Measurements from ENCODE around the gene RGL1. TPM values are rescaled to one million over a fixed set of nuclear protein-coding genes. Genes with fewer than 3 reads are reported as not detected.

Gene RGL1
- total RNA-seq, 4 donors from 2014 or later: 10.6 to 13.8 (median 11.3) TPM

DNA sequence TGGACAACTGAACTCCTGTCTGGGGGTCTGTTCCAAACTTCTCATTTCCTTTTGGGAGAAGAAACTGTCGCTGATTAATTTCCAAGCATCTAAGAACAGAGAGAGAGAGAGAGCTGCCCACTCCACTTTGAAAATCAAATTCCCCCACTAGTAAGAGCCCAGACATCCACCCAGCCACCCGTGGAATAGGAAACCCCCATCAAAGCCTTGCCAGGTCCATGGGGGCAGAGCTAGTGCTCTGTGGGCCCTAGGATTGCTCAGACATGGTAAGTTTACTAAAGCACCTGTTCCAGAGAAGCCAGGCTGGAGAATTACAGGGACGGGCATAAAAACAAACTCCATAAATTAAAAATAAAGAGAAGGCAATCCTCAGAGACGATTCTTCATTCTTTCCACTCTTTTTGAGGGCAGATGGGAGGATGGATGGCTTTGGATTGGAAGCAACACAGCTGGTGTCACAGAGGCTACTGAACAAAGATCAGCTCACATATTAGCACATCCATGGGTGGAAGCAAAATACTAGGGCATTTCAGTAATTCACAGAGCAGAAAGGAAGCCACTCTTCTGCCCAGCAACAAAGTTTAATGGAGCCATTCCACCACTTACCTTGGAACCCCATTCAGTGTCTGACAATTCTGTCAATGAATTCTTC is 128.7 kb downstream of the RGL1 start:
- Histone ChIP-seq H3K36me3 (no peaks in the 10 kb centered on the region), H3K27me3 (no peaks in the 10 kb centered on the region), H3K4me1 (peaks cover 11% of the 10 kb centered on the region), H3K9me3 (no peaks in the 10 kb centered on the region), H3K27ac (no peak overlapping the region), H3K4me3 (no peak overlapping the region)
- TF ChIP-seq POLR2AphosphoS5 (IDR thresholded peaks at IDR 0.05): no peak
- no peak for TF ChIP-seq POLR2A (IDR thresholded peaks at IDR 0.05)
- TF ChIP-seq EP300 (IDR thresholded peaks at IDR 0.05): no peak
- TF ChIP-seq, protein P1, sequence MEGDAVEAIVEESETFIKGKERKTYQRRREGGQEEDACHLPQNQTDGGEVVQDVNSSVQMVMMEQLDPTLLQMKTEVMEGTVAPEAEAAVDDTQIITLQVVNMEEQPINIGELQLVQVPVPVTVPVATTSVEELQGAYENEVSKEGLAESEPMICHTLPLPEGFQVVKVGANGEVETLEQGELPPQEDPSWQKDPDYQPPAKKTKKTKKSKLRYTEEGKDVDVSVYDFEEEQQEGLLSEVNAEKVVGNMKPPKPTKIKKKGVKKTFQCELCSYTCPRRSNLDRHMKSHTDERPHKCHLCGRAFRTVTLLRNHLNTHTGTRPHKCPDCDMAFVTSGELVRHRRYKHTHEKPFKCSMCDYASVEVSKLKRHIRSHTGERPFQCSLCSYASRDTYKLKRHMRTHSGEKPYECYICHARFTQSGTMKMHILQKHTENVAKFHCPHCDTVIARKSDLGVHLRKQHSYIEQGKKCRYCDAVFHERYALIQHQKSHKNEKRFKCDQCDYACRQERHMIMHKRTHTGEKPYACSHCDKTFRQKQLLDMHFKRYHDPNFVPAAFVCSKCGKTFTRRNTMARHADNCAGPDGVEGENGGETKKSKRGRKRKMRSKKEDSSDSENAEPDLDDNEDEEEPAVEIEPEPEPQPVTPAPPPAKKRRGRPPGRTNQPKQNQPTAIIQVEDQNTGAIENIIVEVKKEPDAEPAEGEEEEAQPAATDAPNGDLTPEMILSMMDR (IDR thresholded peaks at IDR 0.05): no peak
- 73% methylated on average over 4 of the region's 4 CpGs for WGBS
- no peak for DNase-seq (ENCODE audit: low spot score in 2 of 2)

DNA sequence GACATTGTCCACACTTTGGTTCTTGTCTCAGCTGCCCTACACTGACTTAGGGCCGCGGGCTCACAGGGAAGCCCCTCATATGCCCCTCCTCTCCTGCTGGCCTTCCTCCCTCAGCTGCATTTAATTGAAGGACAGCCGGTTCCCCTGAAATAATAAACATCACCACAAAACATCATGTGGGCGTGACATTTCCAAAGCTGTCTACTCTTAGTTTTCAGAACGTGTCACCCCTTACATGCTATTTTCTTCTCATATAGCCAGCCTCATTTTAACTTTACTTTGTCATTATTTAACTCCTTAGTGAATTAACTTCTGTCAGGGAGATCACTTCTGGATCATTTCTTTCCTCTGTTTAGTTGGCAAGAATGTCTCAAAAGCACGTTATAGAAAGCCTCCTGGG is 129.4 kb downstream of the RGL1 start:
- Histone ChIP-seq H3K4me1 (peaks cover 11% of the 10 kb centered on the region), H3K36me3 (no peaks in the 10 kb centered on the region), H3K27ac (no peak overlapping the region), H3K27me3 (no peaks in the 10 kb centered on the region), H3K9me3 (no peaks in the 10 kb centered on the region), H3K4me3 (no peak overlapping the region)
- no peak for TF ChIP-seq POLR2AphosphoS5 (IDR thresholded peaks at IDR 0.05)
- TF ChIP-seq EP300 (IDR thresholded peaks at IDR 0.05): no peak
- no peak for TF ChIP-seq POLR2A (IDR thresholded peaks at IDR 0.05)
- TF ChIP-seq, protein P1 (IDR thresholded peaks at IDR 0.05): no peak
- WGBS: 68% methylated on average over 6 of the region's 6 CpGs
- DNase-seq (ENCODE audit: low spot score in 2 of 2): no peak

DNA sequence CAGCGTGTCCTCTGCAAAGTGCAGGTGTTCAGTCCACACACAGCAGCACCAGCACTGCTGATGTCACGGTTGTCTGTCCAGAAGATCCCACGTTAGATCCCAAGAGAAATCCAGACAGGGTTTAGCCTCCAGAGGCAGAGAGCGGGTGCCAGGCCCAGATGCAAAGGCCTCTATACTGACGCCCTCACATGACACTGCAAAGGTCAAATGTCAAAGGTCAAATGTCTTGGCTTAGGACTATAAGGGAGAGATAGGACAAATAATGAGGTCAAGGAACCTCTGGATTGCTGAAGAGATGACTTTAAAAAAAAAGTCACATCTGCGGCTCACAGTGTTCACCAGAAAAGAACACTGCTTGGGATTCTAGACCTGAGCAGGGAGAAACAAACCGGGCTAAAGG is 131.1 kb downstream of the RGL1 start:
- Histone ChIP-seq H3K27ac (no peak overlapping the region), H3K36me3 (no peaks in the 10 kb centered on the region), H3K4me3 (no peak overlapping the region), H3K4me1 (peaks cover 11% of the 10 kb centered on the region), H3K27me3 (no peaks in the 10 kb centered on the region), H3K9me3 (no peaks in the 10 kb centered on the region)
- WGBS: 94% methylated on average over 7 of the region's 7 CpGs
- no peak for DNase-seq (ENCODE audit: low spot score in 2 of 2)
- TF ChIP-seq EP300 (IDR thresholded peaks at IDR 0.05): no peak
- TF ChIP-seq, protein P1 (IDR thresholded peaks at IDR 0.05): no peak
- no peak for TF ChIP-seq POLR2AphosphoS5 (IDR thresholded peaks at IDR 0.05)
- TF ChIP-seq POLR2A (IDR thresholded peaks at IDR 0.05): no peak

DNA sequence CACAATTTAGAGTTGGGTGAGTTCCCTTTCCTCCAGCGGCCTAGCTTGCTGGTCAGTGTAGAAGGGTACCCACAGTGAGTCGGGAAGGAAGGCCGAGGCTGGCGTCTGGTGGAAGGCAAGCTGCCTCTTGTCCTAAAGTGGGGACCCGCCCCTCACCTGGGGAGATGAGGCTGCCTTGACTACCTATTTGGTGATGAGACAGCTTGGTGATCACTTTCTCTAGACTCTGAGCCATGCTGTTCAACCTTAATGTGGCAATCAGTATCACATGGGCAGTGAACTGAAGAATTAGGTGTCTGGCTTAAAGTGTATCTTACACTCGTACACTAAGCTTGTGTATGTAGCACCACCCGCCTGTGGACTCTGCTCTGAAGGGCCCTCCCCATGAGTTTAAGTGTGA is 131.9 kb downstream of the RGL1 start:
- Histone ChIP-seq H3K9me3 (no peaks in the 10 kb centered on the region), H3K4me1 (peaks cover 10% of the 10 kb centered on the region), H3K4me3 (no peak overlapping the region), H3K27me3 (no peaks in the 10 kb centered on the region), H3K36me3 (no peaks in the 10 kb centered on the region), H3K27ac (no peak overlapping the region)
- TF ChIP-seq POLR2A (IDR thresholded peaks at IDR 0.05): no peak
- TF ChIP-seq POLR2AphosphoS5 (IDR thresholded peaks at IDR 0.05): no peak
- no peak for TF ChIP-seq EP300 (IDR thresholded peaks at IDR 0.05)
- TF ChIP-seq, protein P1 (IDR thresholded peaks at IDR 0.05): no peak
- WGBS: 91% methylated on average over 7 of the region's 7 CpGs
- DNase-seq (ENCODE audit: low spot score in 2 of 2): no peak

DNA sequence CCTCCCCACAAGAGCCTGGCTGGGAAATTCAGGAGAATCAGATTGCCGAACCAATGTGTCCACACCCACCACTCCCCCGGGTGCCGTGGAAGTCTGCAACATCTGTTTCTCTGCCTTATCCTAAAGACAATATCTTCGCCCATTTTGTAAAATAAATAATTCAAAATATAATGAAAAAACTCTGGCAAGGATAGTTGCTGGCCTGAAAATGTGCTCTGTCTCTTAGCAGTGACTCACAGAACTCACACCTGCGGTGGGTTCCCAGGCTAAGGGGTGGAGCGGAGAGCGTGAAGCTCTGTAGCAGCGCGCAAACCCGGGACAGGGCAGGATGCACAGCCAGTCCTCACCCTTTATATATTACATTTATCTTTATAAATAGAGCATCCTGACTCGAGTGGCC is 132.7 kb downstream of the RGL1 start:
- Histone ChIP-seq H3K4me1 (peaks cover 2% of the 10 kb centered on the region), H3K27ac (no peak overlapping the region), H3K9me3 (no peaks in the 10 kb centered on the region), H3K4me3 (no peak overlapping the region), H3K36me3 (no peaks in the 10 kb centered on the region), H3K27me3 (no peaks in the 10 kb centered on the region)
- TF ChIP-seq, protein P1 (IDR thresholded peaks at IDR 0.05): no peak
- TF ChIP-seq EP300 (IDR thresholded peaks at IDR 0.05): no peak
- no peak for TF ChIP-seq POLR2AphosphoS5 (IDR thresholded peaks at IDR 0.05)
- no peak for TF ChIP-seq POLR2A (IDR thresholded peaks at IDR 0.05)
- 86% methylated on average over 11 of the region's 11 CpGs for WGBS
- DNase-seq (ENCODE audit: low spot score in 2 of 2): no peak
